GM19240 (cell line): ENCODE measurements around the gene HCST.
"Not testable (repeated sequence)": the region's sequence is repeated elsewhere in the genome, so short reads cannot be mapped to it uniquely, and the experiment has no call there.

ENCODE experiments used
- DNase-seq: peaks from one replicate; pipeline ENCODE4 v3.0.0; 2011; ENCODE audit warnings: low spot score; ENCODE audit not compliant: insufficient read length

HCST gene, protein sequence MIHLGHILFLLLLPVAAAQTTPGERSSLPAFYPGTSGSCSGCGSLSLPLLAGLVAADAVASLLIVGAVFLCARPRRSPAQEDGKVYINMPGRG

DNA sequence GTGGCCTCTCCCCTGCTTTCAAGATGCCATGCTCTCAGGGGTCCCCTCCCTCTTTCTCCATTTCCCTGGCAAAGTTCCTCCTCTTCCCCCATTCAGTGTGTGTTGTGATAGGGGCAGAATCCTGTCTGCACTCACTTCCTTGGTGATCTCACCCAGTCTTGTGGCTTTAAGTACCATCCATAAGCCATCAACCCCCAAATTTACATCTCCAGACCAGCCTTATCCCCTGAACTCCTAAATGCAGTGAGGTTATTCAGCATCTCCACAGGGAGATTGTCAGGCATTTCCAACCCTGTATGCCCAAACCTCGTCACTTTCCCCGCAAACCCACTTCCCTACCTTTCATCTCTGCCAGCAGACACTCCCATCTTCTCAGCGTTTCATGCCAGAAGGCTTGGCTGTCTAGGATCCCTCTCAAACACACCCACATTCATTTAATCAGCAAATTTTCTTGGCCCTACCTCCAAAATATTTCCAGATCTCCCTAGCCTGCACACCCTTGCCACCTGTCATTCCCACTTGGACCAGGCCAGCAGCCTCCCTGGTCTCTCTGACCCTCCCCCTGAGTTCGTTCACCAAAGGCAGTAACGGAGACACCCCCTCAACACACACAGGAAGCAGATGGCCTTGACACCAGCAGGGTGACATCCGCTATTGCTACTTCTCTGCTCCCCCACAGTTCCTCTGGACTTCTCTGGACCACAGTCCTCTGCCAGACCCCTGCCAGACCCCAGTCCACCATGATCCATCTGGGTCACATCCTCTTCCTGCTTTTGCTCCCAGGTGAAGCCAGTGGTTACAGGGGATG, at the start of gene HCST:
Gene HCST (plus strand): TSS at position 676 of the 808 bp plus-strand sequence. CDS start 65 bp downstream, at position 741.
- DNase-seq: no peak

DNA sequence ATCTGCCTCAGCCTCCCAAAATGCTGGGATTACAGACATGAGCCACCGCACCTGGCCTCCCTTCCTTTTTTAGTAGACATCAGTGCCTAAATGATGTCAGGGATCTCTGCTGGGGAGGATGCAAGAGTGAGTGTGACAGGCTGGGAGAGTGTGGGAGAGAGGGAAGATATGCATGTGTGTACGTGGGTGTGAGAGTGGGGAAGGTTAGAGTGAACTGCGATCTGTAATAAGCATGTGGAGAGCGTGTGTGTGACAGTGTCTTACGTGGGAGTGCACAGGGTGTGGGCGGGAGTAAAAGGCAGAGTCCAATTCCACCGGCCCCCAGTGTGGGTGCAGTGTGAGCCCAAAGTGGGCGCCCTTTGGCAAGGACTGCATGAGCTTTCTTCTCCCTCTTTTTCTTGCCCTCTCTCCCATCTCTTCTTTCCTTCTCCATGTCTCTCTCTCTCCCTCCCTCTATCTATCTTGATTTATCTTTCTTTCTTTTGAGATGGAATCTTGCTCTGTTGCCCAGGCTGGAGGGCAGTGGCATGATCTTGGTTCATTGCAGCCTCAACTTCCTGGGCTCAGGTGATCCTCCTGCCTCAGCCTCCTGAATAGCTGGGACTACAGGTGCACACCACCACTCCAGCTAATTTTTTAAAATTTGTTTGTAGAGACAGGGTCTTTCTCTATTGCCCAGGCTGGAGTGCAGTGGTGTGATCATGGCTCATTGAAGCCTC, 49.1 kb upstream of the HCST start:
- no peak for DNase-seq

DNA sequence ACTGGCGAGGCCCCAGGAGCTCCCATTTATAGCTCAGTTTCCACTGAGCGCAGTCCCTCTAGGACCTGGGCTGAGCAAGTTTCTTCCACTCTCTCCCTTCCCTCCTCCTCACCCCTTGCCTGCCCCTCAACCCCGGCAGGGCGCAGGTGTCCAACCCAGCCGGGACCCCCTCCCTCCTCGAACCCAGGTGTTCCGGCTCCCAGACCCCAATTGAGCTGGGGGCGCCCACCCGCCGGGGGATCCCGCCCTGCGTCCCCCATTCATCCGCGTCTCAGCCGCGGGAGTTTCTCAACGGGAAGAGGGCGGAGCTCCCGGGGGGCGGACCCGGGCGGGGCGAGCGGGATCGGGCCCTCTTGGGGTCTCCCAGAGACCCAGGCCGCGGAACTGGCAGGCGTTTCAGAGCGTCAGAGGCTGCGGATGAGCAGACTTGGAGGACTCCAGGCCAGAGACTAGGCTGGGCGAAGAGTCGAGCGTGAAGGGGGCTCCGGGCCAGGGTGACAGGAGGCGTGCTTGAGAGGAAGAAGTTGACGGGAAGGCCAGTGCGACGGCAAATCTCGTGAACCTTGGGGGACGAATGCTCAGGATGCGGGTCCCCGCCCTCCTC, 45.7 kb upstream of the HCST start, which contains the start of gene KIRREL2:
Gene KIRREL2 (plus strand): TSS at position 366 of the 604 bp plus-strand sequence. CDS start 209 bp downstream, at position 575.
- no peak for DNase-seq

DNA sequence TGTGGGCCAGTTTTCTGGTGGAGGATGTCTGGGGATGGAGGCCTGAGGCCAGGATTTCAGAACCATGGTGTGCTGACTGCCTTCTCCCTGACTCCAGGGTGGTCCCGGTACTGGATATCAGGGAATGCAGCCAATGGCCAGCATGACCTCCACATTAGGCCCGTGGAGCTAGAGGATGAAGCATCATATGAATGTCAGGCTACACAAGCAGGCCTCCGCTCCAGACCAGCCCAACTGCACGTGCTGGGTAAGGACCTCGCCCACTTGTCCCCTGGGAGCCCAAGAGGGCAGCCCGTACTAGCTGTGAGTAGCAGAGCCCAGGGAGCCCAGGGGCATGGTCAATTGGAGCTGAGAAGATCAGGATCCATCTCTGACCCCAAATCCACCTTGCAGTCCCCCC, 44.0 kb upstream of the HCST start:
- no peak for DNase-seq

DNA sequence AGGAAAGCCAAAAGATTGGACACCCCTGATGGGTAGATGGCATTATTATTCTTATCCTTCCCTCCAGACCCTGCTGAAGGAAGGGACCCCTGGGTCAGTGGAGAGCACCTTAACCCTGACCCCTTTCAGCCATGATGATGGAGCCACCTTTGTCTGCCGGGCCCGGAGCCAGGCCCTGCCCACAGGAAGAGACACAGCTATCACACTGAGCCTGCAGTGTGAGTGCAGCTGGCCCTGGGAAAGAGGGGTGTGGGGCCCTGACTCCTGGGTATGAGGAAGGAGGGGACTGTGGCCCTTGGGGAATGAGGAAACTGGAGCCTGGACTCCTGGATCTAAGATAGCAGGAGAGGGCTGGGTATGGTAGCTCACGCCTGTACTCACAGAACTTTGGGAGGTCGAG, 42.9 kb upstream of the HCST start:
- DNase-seq: no peak

DNA sequence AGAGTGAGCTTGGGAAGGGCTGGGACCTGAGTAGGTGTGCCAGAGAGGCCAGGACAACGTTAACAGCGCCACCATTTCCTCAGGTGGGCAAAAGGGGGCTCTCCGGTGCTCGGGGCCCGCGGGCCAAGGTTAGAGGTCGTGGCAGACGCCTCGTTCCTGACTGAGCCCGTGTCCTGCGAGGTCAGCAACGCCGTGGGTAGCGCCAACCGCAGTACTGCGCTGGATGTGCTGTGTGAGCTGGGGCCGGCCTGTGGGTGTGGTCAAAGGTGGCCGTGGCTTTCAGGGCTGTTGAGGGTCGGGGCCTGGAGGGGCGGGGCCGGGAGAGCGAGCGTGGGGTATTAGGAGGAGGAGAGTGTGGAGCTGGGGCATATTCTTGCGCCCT, 41.9 kb upstream of the HCST start:
- no peak for DNase-seq

DNA sequence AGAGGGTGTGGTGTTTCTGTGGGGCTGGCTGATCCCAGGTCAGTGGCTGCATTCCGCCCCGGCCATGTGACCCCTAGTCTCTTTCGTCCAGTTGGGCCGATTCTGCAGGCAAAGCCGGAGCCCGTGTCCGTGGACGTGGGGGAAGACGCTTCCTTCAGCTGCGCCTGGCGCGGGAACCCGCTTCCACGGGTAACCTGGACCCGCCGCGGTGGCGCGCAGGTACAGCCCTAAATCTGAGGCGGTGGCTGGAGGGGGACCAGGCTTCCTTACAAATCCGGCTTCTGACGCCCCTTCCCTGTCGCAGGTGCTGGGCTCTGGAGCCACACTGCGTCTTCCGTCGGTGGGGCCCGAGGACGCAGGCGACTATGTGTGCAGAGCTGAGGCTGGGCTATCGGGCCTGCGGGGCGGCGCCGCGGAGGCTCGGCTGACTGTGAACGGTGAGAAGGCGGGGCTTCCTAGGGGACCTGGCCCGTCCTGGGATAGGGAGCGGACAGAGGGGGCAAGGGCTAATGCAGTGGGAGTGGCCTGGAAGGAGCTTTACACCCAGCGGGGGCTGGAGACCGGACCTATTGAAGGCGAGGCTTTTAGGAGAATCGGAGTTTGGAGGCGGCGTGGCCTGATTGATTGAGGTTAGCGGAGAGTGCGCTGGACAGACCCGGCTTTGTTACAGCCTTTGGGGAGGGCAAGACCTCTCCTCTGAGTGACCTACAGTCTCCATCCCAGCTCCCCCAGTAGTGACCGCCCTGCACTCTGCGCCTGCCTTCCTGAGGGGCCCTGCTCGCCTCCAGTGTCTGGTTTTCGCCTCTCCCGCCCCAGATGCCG, 41.3 kb upstream of the HCST start:
- DNase-seq: no peak

DNA sequence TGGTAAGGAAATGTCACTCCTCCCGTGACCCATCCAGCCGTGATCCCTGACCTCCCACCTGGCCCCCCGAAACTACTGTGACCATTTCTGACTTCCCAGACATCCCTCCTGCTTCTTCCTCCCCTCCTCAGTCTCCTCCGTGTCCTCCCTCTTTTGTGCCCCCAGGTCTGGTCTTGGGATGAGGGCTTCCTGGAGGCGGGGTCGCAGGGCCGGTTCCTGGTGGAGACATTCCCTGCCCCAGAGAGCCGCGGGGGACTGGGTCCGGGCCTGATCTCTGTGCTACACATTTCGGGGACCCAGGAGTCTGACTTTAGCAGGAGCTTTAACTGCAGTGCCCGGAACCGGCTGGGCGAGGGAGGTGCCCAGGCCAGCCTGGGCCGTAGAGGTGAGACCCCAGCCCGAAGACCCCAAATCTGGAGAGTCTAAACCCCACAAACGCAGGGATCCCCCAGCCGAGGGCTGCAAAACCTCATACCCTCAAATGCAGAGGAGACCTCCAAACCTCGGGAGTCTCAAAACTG, 40.6 kb upstream of the HCST start:
- DNase-seq: no peak

DNA sequence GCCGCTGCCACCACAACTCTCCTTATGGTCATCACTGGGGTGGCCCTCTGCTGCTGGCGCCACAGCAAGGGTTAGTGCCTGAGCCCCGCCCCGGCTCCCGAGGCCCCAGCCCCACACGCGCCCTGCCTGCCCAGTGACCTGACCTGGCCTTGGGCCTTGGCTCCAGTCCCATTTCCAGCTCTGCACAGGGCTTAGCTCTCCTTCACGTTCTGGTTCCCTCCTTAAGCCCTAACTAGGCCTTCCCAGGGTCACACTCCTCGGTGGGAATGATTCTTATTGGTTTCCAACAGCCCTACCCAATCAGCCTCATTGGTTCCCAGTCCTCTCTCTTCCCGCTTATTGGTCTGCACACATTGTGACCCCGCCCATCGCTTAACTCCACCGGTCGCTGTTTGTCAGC, 39.8 kb upstream of the HCST start:
- no peak for DNase-seq

DNA sequence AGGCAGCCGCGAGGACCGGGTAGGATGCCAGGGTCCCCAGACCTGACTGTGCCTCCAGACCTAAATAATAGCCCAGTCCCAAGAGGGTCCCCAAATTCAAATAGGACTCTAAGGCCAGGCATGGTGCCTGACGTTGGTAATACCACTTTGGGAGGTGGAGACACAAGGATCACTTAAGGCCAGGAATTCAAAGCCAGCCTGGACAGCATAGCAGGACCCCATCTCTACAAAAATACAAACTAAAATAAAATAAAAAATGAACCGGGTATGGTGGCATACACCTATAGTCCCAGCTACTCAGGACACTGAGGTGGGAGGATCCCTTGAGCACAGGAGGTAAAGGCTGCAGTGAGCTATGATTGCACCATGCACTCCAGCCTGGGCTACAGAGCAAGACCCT, 39.3 kb upstream of the HCST start:
- no peak for DNase-seq

DNA sequence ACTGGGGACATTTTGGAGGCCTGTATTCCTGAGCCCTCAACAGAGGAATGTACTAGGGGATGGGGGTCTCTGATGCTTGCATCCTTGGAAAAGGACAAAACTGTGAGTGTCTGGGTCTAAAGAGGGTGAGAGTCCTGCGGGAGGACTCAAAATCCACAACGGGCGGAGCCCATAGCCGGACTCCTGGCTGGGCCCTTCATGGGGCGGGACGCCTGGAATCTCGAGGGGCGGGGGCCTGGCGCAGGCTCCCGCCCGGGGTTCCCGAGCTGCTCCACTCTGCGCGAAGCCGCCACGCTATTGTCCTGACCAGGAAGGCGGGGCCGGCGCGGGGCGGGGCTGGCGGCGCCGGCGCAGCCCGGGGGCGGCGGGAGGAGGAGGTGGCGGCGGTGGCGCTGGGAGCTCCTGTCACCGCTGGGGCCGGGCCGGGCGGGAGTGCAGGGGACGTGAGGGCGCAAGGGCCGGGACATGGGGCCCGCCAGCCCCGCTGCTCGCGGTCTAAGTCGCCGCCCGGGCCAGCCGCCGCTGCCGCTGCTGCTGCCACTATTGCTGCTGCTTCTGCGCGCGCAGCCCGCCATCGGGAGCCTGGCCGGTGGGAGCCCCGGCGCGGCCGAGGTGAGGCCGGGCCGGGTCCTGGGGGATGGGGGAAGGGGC, 34.0 kb upstream of the HCST start, which contains the start of gene APLP1:
Gene APLP1 (plus strand): TSS at position 403 of the 651 bp plus-strand sequence. CDS start 63 bp downstream, at position 466.
- no peak for DNase-seq

DNA sequence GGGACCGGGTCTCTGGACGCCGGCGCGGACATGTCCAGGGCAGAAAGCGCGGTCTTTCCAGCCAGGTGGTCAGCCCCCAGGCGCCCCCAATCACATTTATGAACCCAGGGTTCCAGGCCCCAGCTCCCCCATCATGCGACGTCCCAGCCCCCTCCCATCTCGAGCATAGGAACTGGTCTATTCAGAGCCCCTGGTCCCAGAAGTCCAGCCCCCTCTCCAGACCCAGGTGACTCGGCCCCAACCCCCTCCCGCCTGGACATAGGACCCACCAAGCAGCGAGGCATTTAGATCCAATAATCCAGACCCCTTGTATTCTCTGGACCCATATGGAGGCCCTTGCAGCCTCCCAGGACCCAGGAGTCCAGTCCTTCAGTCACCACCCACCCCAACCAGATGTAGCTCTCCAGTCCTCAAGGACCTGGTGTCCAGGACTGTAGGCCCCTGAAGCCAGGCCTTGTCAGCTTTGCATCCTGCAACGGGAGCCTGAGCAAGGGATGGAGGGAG, 33.5 kb upstream of the HCST start:
- DNase-seq: no peak

DNA sequence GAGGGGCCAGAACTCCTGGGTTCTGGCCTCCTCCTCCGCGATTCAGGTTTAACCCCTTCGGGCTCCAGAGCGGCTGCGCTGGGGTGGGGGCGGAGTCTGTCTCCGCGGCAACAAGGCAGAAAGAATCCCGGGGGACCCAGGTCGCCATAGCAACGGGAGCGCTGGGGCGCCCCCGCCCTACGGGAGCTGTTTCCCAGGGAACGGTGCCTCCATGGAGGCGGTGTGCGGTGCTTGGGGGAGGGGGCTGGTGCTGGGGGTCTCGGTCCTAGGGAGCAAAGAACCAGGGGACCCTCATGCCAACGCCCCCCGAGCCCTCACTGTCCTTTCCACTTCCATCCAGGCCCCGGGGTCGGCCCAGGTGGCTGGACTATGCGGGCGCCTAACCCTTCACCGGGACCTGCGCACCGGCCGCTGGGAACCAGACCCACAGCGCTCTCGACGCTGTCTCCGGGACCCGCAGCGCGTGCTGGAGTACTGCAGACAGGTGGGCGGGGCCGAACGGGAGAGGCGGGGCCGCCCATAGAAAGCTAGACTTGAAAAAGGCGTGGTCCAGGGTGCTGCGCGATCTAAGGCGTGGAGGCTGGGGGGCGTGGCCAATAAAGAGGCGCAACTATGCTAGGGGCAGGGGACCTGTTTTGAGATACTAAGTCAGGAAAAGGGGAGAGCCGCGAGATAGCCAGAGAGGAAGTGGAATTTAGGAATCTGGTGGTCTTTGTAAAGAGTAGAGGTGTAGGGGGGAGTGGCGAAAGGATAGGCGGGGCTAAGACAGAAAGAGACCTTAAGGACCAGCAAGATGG, 32.8 kb upstream of the HCST start:
- DNase-seq: peak; percentile 69

DNA sequence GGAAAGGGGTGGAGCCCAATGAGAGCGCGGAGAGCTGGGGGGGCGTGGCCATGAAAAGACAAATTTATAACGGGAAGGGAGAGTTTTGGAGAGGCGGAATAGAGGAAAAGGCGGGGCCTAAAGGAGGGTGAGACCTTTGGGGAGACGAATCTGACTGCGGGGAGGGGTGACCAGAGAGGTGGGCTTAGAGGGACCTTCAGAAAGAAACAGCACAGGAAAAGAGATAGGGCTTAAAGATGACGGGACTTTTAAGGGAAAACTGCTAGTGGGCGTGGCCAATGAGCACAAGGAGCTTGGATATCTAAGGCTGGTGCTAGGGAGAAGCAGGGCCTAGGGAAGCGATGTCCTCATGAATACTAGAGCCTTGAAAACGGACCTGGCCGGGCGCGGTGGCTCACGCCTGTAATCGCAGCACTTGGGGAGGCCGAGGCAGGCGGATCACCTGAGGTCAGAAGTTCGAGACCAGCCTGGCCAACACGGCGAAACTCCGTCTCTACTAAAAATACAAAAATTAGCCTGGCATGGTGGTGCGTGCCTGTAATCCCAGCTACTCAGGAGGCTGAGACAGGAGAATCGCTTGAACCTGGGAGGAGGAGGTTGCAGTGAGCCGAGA, 32.1 kb upstream of the HCST start:
- DNase-seq: not testable (repeated sequence)

DNA sequence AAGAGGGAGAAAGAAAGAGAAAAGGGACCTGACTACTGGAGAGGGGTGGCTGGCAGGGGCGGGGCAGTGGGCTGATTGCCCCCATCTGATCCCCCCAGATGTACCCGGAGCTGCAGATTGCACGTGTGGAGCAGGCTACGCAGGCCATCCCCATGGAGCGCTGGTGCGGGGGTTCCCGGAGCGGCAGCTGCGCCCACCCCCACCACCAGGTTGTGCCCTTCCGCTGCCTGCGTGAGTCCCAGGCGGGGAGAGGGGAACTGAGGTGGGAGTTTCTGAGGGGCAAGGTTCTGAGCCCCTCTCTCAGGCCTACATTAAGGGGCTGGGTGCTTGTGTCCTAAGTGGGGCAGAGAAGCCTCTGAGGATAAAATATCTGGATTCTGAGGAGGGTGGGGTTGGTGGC, 31.5 kb upstream of the HCST start:
- no peak for DNase-seq

DNA sequence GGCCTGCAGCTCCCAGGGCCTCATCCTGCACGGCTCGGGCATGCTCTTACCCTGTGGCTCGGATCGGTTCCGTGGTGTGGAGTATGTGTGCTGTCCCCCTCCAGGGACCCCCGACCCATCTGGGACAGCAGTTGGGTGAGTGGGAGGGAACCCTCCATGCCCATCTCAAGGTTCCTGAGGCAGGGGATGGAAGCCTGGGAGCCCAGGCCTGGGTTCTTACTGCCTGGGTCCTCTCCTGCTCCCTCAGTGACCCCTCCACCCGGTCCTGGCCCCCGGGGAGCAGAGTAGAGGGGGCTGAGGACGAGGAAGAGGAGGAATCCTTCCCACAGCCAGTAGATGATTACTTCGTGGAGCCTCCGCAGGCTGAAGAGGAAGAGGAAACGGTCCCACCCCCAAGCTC, 30.7 kb upstream of the HCST start:
- no peak for DNase-seq

DNA sequence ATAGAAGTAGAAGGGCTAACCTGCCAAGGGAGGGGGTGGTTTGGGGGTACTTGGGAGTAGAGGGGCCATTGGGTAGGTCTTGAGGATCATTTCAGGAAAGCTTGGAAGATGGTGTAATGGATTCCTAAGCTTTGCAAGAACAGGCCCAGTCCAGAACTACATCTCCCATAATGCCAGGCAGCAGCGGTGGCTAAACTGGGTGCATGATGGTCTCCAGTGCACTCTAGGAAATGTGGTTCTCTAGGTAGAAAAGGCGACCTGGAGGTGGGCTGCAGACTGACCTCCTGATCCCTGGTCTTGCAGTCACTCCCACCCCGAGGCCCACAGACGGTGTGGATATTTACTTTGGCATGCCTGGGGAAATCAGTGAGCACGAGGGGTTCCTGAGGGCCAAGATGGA, 30.1 kb upstream of the HCST start:
- DNase-seq: no peak

DNA sequence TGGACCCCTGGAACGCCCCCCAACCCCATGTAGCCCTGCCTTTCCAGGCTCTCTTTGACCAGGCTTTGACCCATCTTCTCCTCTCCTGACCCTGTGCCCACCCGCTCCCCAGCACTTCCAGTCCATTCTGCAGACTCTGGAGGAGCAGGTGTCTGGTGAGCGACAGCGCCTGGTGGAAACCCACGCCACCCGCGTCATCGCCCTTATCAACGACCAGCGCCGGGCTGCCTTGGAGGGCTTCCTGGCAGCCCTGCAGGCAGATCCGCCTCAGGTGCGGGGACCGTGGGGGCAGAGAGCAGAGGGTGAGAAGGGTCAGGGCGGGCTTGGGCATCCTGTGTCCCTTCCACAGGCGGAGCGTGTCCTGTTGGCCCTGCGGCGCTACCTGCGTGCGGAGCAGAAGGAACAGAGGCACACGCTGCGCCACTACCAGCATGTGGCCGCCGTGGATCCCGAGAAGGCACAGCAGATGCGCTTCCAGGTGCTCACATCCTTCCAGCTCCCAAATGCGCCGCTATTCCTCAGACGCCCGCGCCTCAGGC, 27.9 kb upstream of the HCST start:
- no peak for DNase-seq

DNA sequence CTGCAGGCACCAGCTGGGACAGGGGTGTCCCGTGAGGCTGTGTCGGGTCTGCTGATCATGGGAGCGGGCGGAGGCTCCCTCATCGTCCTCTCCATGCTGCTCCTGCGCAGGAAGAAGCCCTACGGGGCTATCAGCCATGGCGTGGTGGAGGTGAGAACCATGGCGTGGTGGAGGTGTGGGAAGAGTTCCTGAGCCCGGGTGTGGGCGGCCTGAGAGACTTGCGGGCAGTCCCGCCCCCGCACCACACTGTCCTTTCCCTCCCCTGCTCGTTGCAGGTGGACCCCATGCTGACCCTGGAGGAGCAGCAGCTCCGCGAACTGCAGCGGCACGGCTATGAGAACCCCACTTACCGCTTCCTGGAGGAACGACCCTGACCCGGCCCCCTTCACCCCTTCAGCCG, 23.3 kb upstream of the HCST start:
- DNase-seq: no peak
